HTR-8/SVneo (cell line): ENCODE measurements around the gene DNAJB5.
"Not testable (repeated sequence)": the region's sequence is repeated elsewhere in the genome, so short reads cannot be mapped to it uniquely, and the experiment has no call there.

Experiments
- DNase-seq: peaks from one replicate; pipeline ENCODE4 v3.0.0; 2011; ENCODE audit warnings: low spot score, mixed read lengths; ENCODE audit not compliant: insufficient read length
- FAIRE-seq: peaks from 2 replicates; lab custom pipeline; 2011; peaks lifted over from hg19 to GRCh38; lab: Jason Lieb, UNC

Gene DNAJB5

GRCh38 chr9:34989003-34989945 lies at the start of gene DNAJB5:
DNAJB5 (plus strand) TSS chr9:34989745; CDS start chr9:34990631, 886 bp downstream.
- DNase-seq (peak; percentile 96), FAIRE-seq (peak; percentile 28)

- not testable (repeated sequence) for FAIRE-seq, DNase-seq
Observed at GRCh38 chr9:34939989-34940388, 49.6 kb upstream of the DNAJB5 start.

GRCh38 chr9:34948451-34948850 lies 41.1 kb upstream of the DNAJB5 start:
- FAIRE-seq (no peak), DNase-seq (no peak)

- FAIRE-seq (no peak), DNase-seq (no peak)
Observed at GRCh38 chr9:34954225-34954624, 35.3 kb upstream of the DNAJB5 start.

- not testable (repeated sequence) for FAIRE-seq, DNase-seq
Observed at GRCh38 chr9:34956066-34956465, 33.5 kb upstream of the DNAJB5 start.

GRCh38 chr9:34956648-34957047 lies 32.9 kb upstream of the DNAJB5 start:
- no peak for FAIRE-seq
- no peak for DNase-seq

- DNase-seq: no peak
- no peak for FAIRE-seq
Observed at GRCh38 chr9:34957492-34958410, 31.8 kb upstream of the DNAJB5 start, which contains the start of gene PHF24. PHF24 (plus strand) TSS chr9:34958285; CDS start chr9:34971299, 13,014 bp downstream.

- no peak for FAIRE-seq
- no peak for DNase-seq
Observed at GRCh38 chr9:34958411-34958982, 31.0 kb upstream of the DNAJB5 start.

- FAIRE-seq: no peak
Observed at GRCh38 chr9:34959461-34959860, 30.1 kb upstream of the DNAJB5 start.

GRCh38 chr9:34961574-34962490 lies 27.7 kb upstream of the DNAJB5 start:
- DNase-seq: no peak
- FAIRE-seq: no peak

More at GRCh38 chr9:34959461-34959860, 30.1 kb upstream of the DNAJB5 start:
- no peak for DNase-seq

- DNase-seq (no peak), FAIRE-seq (no peak)
Observed at GRCh38 chr9:34962546-34962945, 27.0 kb upstream of the DNAJB5 start.

GRCh38 chr9:34963552-34963951 lies 26.0 kb upstream of the DNAJB5 start:
- FAIRE-seq: no peak
- no peak for DNase-seq

GRCh38 chr9:34964458-34964857 lies 25.1 kb upstream of the DNAJB5 start:
- FAIRE-seq (no peak), DNase-seq (no peak)

GRCh38 chr9:34971146-34971811 lies 18.3 kb upstream of the DNAJB5 start:
- FAIRE-seq (no peak), DNase-seq (no peak)

GRCh38 chr9:34974664-34975063 lies 14.9 kb upstream of the DNAJB5 start:
- DNase-seq: no peak
- FAIRE-seq: no peak

- FAIRE-seq (no peak), DNase-seq (no peak)
Observed at GRCh38 chr9:34976441-34976840, 13.1 kb upstream of the DNAJB5 start.

- DNase-seq (no peak), FAIRE-seq (no peak)
Observed at GRCh38 chr9:34976992-34977391, 12.6 kb upstream of the DNAJB5 start.

GRCh38 chr9:34980181-34980761 lies 9.3 kb upstream of the DNAJB5 start:
- FAIRE-seq: no peak
- no peak for DNase-seq
